CD14-positive monocyte (primary cell): Measurements from ENCODE around the gene GSTT2. TPM values are rescaled to one million over a fixed set of nuclear protein-coding genes. Genes with fewer than 3 reads are reported as not detected.
"Not testable (repeated sequence)": the region's sequence is repeated elsewhere in the genome, so short reads cannot be mapped to it uniquely, and the experiment has no call there.

Source experiments
- DNase-seq, 3 donors: peaks; one replicate each; pipeline ENCODE4 v3.0.0-alpha.2; 2011 to 2022
- H2AFZ ChIP-seq: 2 replicates; pipeline ENCODE4 v1.6.0; 2012; ENCODE audit warnings: mild to moderate bottlenecking, low read depth, low read length, inconsistent platforms; ENCODE audit not compliant: insufficient read depth, poor library complexity, severe bottlenecking
- H3K27ac ChIP-seq, 2 donors: 1 replicate in 1 of 2; 2 replicates in 1 of 2; pipeline ENCODE4 v1.5.1; 2012 to 2013; ENCODE audit warnings: low read length in 2 of 2, control low read depth in 1 of 2, inconsistent platforms in 1 of 2, low read depth in 1 of 2, mild to moderate bottlenecking in 1 of 2
- H3K27me3 ChIP-seq, 2 donors: one replicate each; pipeline versions ENCODE4 v1.6.0 to v1.6.1; 2011 to 2013; ENCODE audit warnings: low read length in 2 of 2; ENCODE audit not compliant: control insufficient read depth in 2 of 2, insufficient read depth in 2 of 2
- H3K36me3 ChIP-seq, 2 donors: replicated peaks in 1 of 2; 1 replicate in 1 of 2; 2 replicates in 1 of 2; pipeline versions ENCODE4 v1.5.1 to v1.6.1; 2012 to 2013; ENCODE audit warnings: low read length in 2 of 2, control low read depth in 1 of 2, inconsistent platforms in 1 of 2, mild to moderate bottlenecking in 1 of 2; ENCODE audit not compliant: insufficient read depth in 2 of 2, control insufficient read depth in 1 of 2
- H3K4me1 ChIP-seq, 2 donors: 1 replicate in 1 of 2; 2 replicates in 1 of 2; pipeline versions ENCODE4 v1.5.1 to v1.6.1; 2012 to 2013; ENCODE audit warnings: low read length in 2 of 2, control low read depth in 1 of 2, inconsistent platforms in 1 of 2, mild to moderate bottlenecking in 1 of 2, moderate library complexity in 1 of 2; ENCODE audit not compliant: insufficient read depth in 2 of 2, control insufficient read depth in 1 of 2
- H3K4me2 ChIP-seq: replicated peaks from 2 replicates; pipeline ENCODE3; 2012; ENCODE audit warnings: low read length, moderate library complexity, mild to moderate bottlenecking; ENCODE audit not compliant: poor library complexity, severe bottlenecking; ENCODE audit errors: extremely low read depth
- H3K4me3 ChIP-seq, 3 experiments: fragments of 200-600 bp in 1 of 3; sonication (generic) in 1 of 3; replicated peaks in 1 of 3; 1 replicate in 2 of 3; 2 replicates in 1 of 3; pipeline ENCODE4 v1.5.1; 2011 to 2013; ENCODE audit warnings: low read length in 3 of 3, mild to moderate bottlenecking in 3 of 3, control low read depth in 2 of 3, low read depth in 2 of 3, inconsistent platforms in 1 of 3, moderate library complexity in 1 of 3
- H3K79me2 ChIP-seq: 2 replicates; pipeline ENCODE4 v1.6.0; 2012; ENCODE audit warnings: mild to moderate bottlenecking, control low read depth, inconsistent platforms, low read length, moderate library complexity; ENCODE audit not compliant: insufficient read depth
- H3K9ac ChIP-seq: 2 replicates; pipeline ENCODE4 v1.6.0; 2017; ENCODE audit warnings: low read length, mild to moderate bottlenecking; ENCODE audit not compliant: insufficient read depth, poor library complexity, severe bottlenecking
- H3K9me3 ChIP-seq, 2 donors: replicated peaks in 1 of 2; 1 replicate in 1 of 2; 2 replicates in 1 of 2; pipeline versions ENCODE4 v1.5.1 to v1.6.1; 2012 to 2013; ENCODE audit warnings: low read length in 2 of 2, control low read depth in 1 of 2; ENCODE audit not compliant: control insufficient read depth in 1 of 2, insufficient read depth in 1 of 2
- H4K20me1 ChIP-seq: 2 replicates; pipeline ENCODE4 v1.6.0; 2012; ENCODE audit warnings: mild to moderate bottlenecking, low read length, control low read depth, moderate library complexity; ENCODE audit not compliant: insufficient read depth
- H3K27ac Mint-ChIP-seq, 7 donors: one replicate each; pipeline ENCODE4 v1.8.0; 2020; ENCODE audit warnings: mild to moderate bottlenecking in 7 of 7, mixed read lengths in 7 of 7, moderate library complexity in 6 of 7, inconsistent platforms in 2 of 7
- H3K27me3 Mint-ChIP-seq, 3 donors: one replicate each; pipeline ENCODE4 v1.8.0; 2021 to 2022; ENCODE audit warnings: low read depth in 3 of 3, mild to moderate bottlenecking in 3 of 3, mixed read lengths in 3 of 3, moderate library complexity in 3 of 3, inconsistent platforms in 1 of 3
- H3K36me3 Mint-ChIP-seq, 2 donors: one replicate each; pipeline ENCODE4 v1.8.0; 2020; ENCODE audit warnings: mixed read lengths in 2 of 2, inconsistent platforms in 1 of 2, mild to moderate bottlenecking in 1 of 2
- H3K4me1 Mint-ChIP-seq: one replicate; pipeline ENCODE4 v1.8.0; 2020; ENCODE audit warnings: mild to moderate bottlenecking, mixed read lengths
- H3K4me3 Mint-ChIP-seq, 2 donors: one replicate each; pipeline ENCODE4 v1.8.0; 2020; ENCODE audit warnings: mild to moderate bottlenecking in 2 of 2, mixed read lengths in 2 of 2, moderate library complexity in 1 of 2
- H3K9me3 Mint-ChIP-seq, 7 donors: one replicate each; pipeline ENCODE4 v1.8.0; 2020 to 2022; ENCODE audit warnings: mixed read lengths in 7 of 7, mild to moderate bottlenecking in 6 of 7, moderate library complexity in 6 of 7, inconsistent platforms in 2 of 7
- CTCF ChIP-seq: fragments of 200-600 bp; IDR thresholded peaks from one replicate; pipeline ENCODE4 v1.8.0; 2022; ENCODE audit warnings: antibody characterized with exemption, mild to moderate bottlenecking
- WGBS: methylation state at CpG from one replicate; pipeline ENCODE4 v1.1.5; 2013; ENCODE audit warnings: missing lambda C conversion rate; ENCODE audit not compliant: insufficient coverage; 5-methylcytosine and 5-hydroxymethylcytosine counted together
- intact Hi-C, 2 donors: fragments of 100-400 bp; cut with micrococcal nuclease; formaldehyde crosslinking; loops; one replicate each; pipeline versions ENCODE4 v1.15.0 to v1.15.1; 2023
- polyA plus RNA-seq, 3 donors: library from polyadenylated mRNA; depleted of rRNA in 1 of 3; unstranded in 2 of 3; stranded (reverse) in 1 of 3; fragments of 300-500 nt in 2 of 3; fragments of >200 nt in 1 of 3; fragmentation: Illumina TruSeq in 2 of 3; gene quantifications; 1 replicate in 2 of 3; 2 replicates in 1 of 3; pipeline ENCODE4 v1.2.3, GENCODE V29; 2012 to 2021

GSTT2 gene
- polyA plus RNA-seq, 3 donors, result 0.15 TPM; not detected in 2

GRCh38 chr22:23954991-23955305, 25.0 kb upstream of the GSTT2 start:
- H3K9ac ChIP-seq, H3K9me3 Mint-ChIP-seq, H3K4me1 ChIP-seq, H3K27me3 Mint-ChIP-seq, H3K4me1 Mint-ChIP-seq, H4K20me1 ChIP-seq, DNase-seq, H3K4me3 ChIP-seq, H3K27me3 ChIP-seq, H3K4me2 ChIP-seq, H3K9me3 ChIP-seq, H3K36me3 Mint-ChIP-seq, H3K79me2 ChIP-seq, H3K27ac Mint-ChIP-seq, H3K27ac ChIP-seq, H3K4me3 Mint-ChIP-seq, H3K36me3 ChIP-seq, H2AFZ ChIP-seq: not testable (repeated sequence)
- intact Hi-C loops, result loop anchor here in 1 of 2 donors (5.0 kb wide), 1 partner anchor 222 kb away; no protein-coding TSS in a partner anchor
- 88% methylated on average over 3 of the region's 6 CpGs for WGBS

GRCh38 chr22:23955886-23956285, 24.0 kb upstream of the GSTT2 start:
- not testable (repeated sequence) for H3K27ac Mint-ChIP-seq, H3K4me1 Mint-ChIP-seq, H4K20me1 ChIP-seq, H3K9ac ChIP-seq, H3K4me3 ChIP-seq, H3K4me3 Mint-ChIP-seq, H3K79me2 ChIP-seq, H3K9me3 Mint-ChIP-seq, H3K36me3 Mint-ChIP-seq, H3K27me3 ChIP-seq, H3K4me2 ChIP-seq, H3K36me3 ChIP-seq, DNase-seq, H3K4me1 ChIP-seq, H3K9me3 ChIP-seq, H3K27ac ChIP-seq, H2AFZ ChIP-seq
- 100% methylated on average over 3 of the region's 8 CpGs for WGBS
- intact Hi-C loops, result loop anchor here in 1 of 2 donors (5.0 kb wide), 1 partner anchor 221 kb away; no protein-coding TSS in a partner anchor
- H3K27me3 Mint-ChIP-seq, result peaks cover 3 to 14% (median 7%) of the 10 kb centered on the region in 3 donors

- not testable (repeated sequence) for H3K4me3 ChIP-seq, H2AFZ ChIP-seq, H3K9me3 ChIP-seq, H3K36me3 ChIP-seq, H3K79me2 ChIP-seq, H3K4me1 ChIP-seq, H3K27ac ChIP-seq, H3K9ac ChIP-seq, H3K9me3 Mint-ChIP-seq, H3K4me1 Mint-ChIP-seq, H3K4me3 Mint-ChIP-seq, H3K36me3 Mint-ChIP-seq, H4K20me1 ChIP-seq, H3K27me3 ChIP-seq, H3K4me2 ChIP-seq
- peak; percentile 48 to 72 (median 58) for DNase-seq
- intact Hi-C loops, result loop anchor here in 1 of 2 donors (5.0 kb wide), 1 partner anchor 221 kb away; no protein-coding TSS in a partner anchor
- H3K27me3 Mint-ChIP-seq, result peaks cover 3 to 14% (median 7%) of the 10 kb centered on the region in 3 donors
- TF ChIP-seq CTCF, result peak; percentile 80
- WGBS, result 19% methylated on average over 4 of the region's 12 CpGs
- peak overlapping the region in 3 of 7 donors; percentile 36 to 55 (median 53) for H3K27ac Mint-ChIP-seq
These were observed 23.5 kb upstream of the GSTT2 start for GRCh38 chr22:23956301-23956900.

- H3K36me3 ChIP-seq, H3K36me3 Mint-ChIP-seq, intact Hi-C loops, H3K27ac ChIP-seq, H3K9me3 Mint-ChIP-seq, H3K79me2 ChIP-seq, H3K4me1 Mint-ChIP-seq, H4K20me1 ChIP-seq, H3K4me1 ChIP-seq, H3K27ac Mint-ChIP-seq, H2AFZ ChIP-seq, H3K9ac ChIP-seq, H3K9me3 ChIP-seq, H3K4me2 ChIP-seq, H3K27me3 ChIP-seq, DNase-seq, H3K4me3 ChIP-seq: not testable (repeated sequence)
- WGBS, result no CpG with 5 or more reads among the region's 43 CpGs
- peaks cover 3 to 14% (median 7%) of the 10 kb centered on the region in 3 donors for H3K27me3 Mint-ChIP-seq
- H3K4me3 Mint-ChIP-seq, result peak within 1 kb of the TSS in 1 of 2 donors; percentile 71
These were observed 18.7 kb upstream of the GSTT2 start, which contains the start of gene GSTT2B for GRCh38 chr22:23961084-23961771. Gene GSTT2B (minus strand): TSS chr22:23961195. CDS start chr22:23961131, 64 bp downstream.
